GM12873 (cell line): ENCODE results near the gene ZCCHC4.

ENCODE experiments used
- CTCF ChIP-seq: IDR thresholded peaks from 2 replicates; pipeline ENCODE4 v1.5.1; 2012; ENCODE audit warnings: low read depth, mild to moderate bottlenecking, moderate library complexity, low read length, control low read depth; ENCODE audit not compliant: insufficient read depth; ENCODE audit errors: missing control alignments

ZCCHC4 gene

GRCh38 chr4:25308306-25308705 is 4.3 kb upstream of the ZCCHC4 start:
- TF ChIP-seq CTCF, result no peak

DNA sequence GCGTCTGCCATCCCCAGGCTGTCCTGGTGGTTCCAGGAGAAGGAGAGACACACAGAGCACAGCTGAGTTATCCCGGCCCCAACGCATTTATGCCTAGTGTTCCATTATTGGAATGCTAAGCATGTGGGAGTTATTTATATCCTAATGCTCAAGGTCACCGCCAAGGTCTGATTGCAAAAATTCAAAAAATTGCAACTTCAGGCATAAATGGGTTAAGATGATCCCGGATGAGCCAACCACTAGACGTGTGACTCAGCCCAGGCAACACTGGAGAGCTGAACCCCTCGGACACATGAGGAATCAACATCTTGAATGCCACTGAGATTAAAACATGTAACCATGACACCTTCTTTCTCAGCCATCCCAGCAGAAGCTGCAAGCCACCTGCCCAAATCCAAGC is 3.8 kb upstream of the ZCCHC4 start:
- no peak for TF ChIP-seq CTCF

GRCh38 chr4:25310066-25310802 is 2.3 kb upstream of the ZCCHC4 start:
- no peak for TF ChIP-seq CTCF

GRCh38 chr4:25310803-25311166 is 1.8 kb upstream of the ZCCHC4 start:
- no peak for TF ChIP-seq CTCF

GRCh38 chr4:25313201-25313895 is 774 bp downstream of the ZCCHC4 start:
- no peak for TF ChIP-seq CTCF

- TF ChIP-seq CTCF, result no peak
Measured at GRCh38 chr4:25320336-25320735, 7.8 kb downstream of the ZCCHC4 start.

DNA sequence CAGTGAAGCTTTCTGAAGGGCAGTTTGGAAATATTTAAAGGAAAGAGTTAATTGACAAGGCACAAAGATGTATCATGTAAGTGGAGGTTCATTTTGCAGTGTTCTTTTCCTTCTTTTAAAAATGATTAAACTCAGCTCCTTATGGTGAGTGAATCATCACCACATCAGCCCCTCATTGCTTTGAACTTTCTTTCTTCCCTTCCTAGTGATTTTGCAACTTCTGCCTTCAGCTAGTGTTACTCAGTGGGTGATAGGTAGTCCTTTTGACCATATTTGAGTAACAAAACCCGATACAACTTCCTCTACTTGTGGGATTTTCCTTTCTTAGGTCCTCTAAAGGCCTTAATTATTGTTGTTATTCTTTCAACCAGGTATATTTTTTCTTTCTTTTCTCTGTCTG is 8.2 kb downstream of the ZCCHC4 start:
- no peak for TF ChIP-seq CTCF
